ENCODE data around the gene DTNB.

DNA sequence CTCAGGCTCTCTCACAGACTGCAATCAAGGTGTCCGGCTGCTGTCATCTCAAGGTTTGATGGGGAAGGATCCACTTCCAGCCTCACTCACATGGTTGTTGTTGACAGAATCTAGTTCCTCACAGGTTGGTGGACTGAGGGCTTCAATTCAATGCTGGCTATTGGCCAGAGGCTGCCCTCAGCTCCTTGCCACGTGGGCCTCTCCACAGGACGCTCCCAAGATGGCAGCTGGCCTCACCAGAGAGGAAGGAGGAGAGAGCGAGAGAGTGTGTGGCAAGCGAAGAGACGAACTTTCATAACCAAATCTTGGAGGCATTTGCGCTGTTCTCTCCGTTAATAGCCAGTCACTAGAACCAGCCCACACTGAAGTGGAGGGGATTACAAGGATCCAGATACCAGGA is 318.1 kb downstream of the DTNB start:
- TF ChIP-seq, protein P1, sequence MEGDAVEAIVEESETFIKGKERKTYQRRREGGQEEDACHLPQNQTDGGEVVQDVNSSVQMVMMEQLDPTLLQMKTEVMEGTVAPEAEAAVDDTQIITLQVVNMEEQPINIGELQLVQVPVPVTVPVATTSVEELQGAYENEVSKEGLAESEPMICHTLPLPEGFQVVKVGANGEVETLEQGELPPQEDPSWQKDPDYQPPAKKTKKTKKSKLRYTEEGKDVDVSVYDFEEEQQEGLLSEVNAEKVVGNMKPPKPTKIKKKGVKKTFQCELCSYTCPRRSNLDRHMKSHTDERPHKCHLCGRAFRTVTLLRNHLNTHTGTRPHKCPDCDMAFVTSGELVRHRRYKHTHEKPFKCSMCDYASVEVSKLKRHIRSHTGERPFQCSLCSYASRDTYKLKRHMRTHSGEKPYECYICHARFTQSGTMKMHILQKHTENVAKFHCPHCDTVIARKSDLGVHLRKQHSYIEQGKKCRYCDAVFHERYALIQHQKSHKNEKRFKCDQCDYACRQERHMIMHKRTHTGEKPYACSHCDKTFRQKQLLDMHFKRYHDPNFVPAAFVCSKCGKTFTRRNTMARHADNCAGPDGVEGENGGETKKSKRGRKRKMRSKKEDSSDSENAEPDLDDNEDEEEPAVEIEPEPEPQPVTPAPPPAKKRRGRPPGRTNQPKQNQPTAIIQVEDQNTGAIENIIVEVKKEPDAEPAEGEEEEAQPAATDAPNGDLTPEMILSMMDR (IDR thresholded peaks at IDR 0.05; ENCODE audit: insufficient read depth, low read length, poor library complexity, severe bottlenecking), result no peak
- TF ChIP-seq EZH2phosphoT487 (conservative IDR thresholded peaks at IDR 0.05; ENCODE audit: low read length), result no peak
